ENCODE data around the gene QSOX1.

The QSOX1 gene

DNA sequence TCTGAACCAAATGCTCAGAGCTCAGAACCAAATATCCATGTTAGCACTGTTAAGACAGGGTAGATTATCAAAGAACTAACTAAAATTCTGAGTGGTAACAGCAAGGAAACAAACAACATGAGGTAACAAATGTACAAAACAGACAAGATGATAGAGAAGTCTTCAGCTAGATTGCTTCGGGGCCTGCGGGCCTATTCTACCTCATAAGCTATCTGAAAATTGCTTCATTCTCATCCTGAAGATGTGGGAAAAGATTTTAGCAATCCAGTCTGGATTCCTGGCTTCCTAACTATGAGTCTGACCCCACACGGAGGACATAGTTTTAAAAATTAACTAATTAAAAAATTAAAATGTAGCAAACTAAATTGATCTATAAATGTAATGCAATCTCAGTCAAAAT, 9.2 kb upstream of the QSOX1 start:
- H4K20me1 ChIP-seq (ENCODE audit: control insufficient read depth, insufficient read depth, low read depth, low read length) = no peaks in the 10 kb centered on the region
- no peaks in the 10 kb centered on the region for H3K9me3 ChIP-seq (ENCODE audit: control insufficient read depth, insufficient read depth, low read length)
- H3K9me2 ChIP-seq (replicated peaks; ENCODE audit: control insufficient read depth, low read length) = no peaks in the 10 kb centered on the region
- no peak overlapping the region for H3K4me3 ChIP-seq (ENCODE audit: low read length)
- TF ChIP-seq EZH2phosphoT487 (IDR thresholded peaks at IDR 0.05; ENCODE audit: borderline replicate concordance, low read length) = no peak
- TF ChIP-seq, protein P1, sequence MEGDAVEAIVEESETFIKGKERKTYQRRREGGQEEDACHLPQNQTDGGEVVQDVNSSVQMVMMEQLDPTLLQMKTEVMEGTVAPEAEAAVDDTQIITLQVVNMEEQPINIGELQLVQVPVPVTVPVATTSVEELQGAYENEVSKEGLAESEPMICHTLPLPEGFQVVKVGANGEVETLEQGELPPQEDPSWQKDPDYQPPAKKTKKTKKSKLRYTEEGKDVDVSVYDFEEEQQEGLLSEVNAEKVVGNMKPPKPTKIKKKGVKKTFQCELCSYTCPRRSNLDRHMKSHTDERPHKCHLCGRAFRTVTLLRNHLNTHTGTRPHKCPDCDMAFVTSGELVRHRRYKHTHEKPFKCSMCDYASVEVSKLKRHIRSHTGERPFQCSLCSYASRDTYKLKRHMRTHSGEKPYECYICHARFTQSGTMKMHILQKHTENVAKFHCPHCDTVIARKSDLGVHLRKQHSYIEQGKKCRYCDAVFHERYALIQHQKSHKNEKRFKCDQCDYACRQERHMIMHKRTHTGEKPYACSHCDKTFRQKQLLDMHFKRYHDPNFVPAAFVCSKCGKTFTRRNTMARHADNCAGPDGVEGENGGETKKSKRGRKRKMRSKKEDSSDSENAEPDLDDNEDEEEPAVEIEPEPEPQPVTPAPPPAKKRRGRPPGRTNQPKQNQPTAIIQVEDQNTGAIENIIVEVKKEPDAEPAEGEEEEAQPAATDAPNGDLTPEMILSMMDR (IDR thresholded peaks at IDR 0.05; ENCODE audit: low read depth, low read length, poor library complexity, severe bottlenecking) = no peak
- H3K27ac ChIP-seq (ENCODE audit: low read depth, low read length) = no peak overlapping the region
- 0 out of 2 replicates have a peak, but pooled peaks cover 2% of the 10 kb centered on the region for H3K27me3 ChIP-seq (ENCODE audit: control insufficient read depth, low read length)
- no peaks in the 10 kb centered on the region for H3K79me2 ChIP-seq (ENCODE audit: control insufficient read depth, low read length)
- no peaks in the 10 kb centered on the region for H3K4me1 ChIP-seq (ENCODE audit: control insufficient read depth, low read length)
- no peak overlapping the region for H3K4me2 ChIP-seq (ENCODE audit: low read length)
- no peaks in the 10 kb centered on the region for H3K36me3 ChIP-seq (ENCODE audit: control insufficient read depth, low read length)
- H3F3A ChIP-seq (ENCODE audit: control insufficient read depth, insufficient read depth) = no peaks in the 10 kb centered on the region

DNA sequence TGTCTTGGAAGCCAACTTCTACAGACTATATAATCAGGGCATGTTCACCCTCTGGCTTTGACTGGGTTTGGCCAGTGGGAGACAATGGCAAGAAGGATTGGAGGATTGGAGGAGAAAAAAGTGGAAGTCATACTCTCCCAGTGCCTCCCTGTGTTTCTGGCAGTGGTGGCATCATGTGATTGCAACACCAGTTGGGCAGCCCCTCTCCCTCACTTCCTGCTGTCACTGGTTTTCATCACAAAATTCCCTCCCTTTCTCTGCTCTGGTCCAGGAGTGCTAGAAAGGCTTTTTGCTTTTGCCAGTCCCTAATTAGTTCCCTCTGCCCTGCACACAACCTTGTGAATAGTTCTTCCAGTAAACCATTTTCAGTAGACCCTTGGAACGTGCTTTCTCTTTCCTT, 3.7 kb upstream of the QSOX1 start:
- Histone ChIP-seq H3K4me1 (ENCODE audit: control insufficient read depth, low read length) (peaks cover 17% of the 10 kb centered on the region), H4K20me1 (ENCODE audit: control insufficient read depth, insufficient read depth, low read depth, low read length) (no peaks in the 10 kb centered on the region), H3K9me2 (replicated peaks; ENCODE audit: control insufficient read depth, low read length) (no peaks in the 10 kb centered on the region), H3K27ac (ENCODE audit: low read depth, low read length) (no peak overlapping the region), H3F3A (ENCODE audit: control insufficient read depth, insufficient read depth) (no peaks in the 10 kb centered on the region), H3K36me3 (ENCODE audit: control insufficient read depth, low read length) (no peaks in the 10 kb centered on the region), H3K9me3 (ENCODE audit: control insufficient read depth, insufficient read depth, low read length) (no peaks in the 10 kb centered on the region), H3K4me2 (ENCODE audit: low read length) (no peak overlapping the region), H3K27me3 (ENCODE audit: control insufficient read depth, low read length) (no peaks in the 10 kb centered on the region), H3K4me3 (ENCODE audit: low read length) (no peak overlapping the region), H3K79me2 (ENCODE audit: control insufficient read depth, low read length) (peaks cover 4% of the 10 kb centered on the region)
- TF ChIP-seq, protein P1 (IDR thresholded peaks at IDR 0.05; ENCODE audit: low read depth, low read length, poor library complexity, severe bottlenecking) = no peak
- no peak for TF ChIP-seq EZH2phosphoT487 (IDR thresholded peaks at IDR 0.05; ENCODE audit: borderline replicate concordance, low read length)

DNA sequence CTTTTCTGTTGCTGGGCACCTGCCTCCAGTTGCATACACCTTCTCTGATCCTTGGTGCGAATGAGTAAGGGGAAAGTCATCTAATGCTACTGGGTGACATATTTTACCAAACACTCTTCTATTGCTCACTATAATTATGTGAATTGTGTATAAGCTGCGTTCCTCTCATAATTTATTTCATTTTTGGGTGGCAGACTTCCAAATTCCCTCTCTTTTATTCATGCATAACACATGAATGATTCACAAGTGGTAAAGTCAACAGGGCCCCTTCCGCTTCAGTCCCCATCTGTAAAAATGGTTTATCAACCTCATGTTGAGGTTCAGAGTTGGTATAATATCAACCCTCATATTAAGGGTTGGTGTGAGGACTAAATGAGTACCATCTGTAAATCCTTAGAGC, 3.2 kb upstream of the QSOX1 start:
- Histone ChIP-seq H3K4me3 (ENCODE audit: low read length) (no peak overlapping the region), H3K4me1 (ENCODE audit: control insufficient read depth, low read length) (peaks cover 22% of the 10 kb centered on the region), H3K9me2 (replicated peaks; ENCODE audit: control insufficient read depth, low read length) (no peaks in the 10 kb centered on the region), H3F3A (ENCODE audit: control insufficient read depth, insufficient read depth) (no peaks in the 10 kb centered on the region), H4K20me1 (ENCODE audit: control insufficient read depth, insufficient read depth, low read depth, low read length) (no peaks in the 10 kb centered on the region), H3K36me3 (ENCODE audit: control insufficient read depth, low read length) (no peaks in the 10 kb centered on the region), H3K79me2 (ENCODE audit: control insufficient read depth, low read length) (peaks cover 10% of the 10 kb centered on the region), H3K27me3 (ENCODE audit: control insufficient read depth, low read length) (no peaks in the 10 kb centered on the region), H3K27ac (ENCODE audit: low read depth, low read length) (no peak overlapping the region), H3K4me2 (ENCODE audit: low read length) (no peak overlapping the region), H3K9me3 (ENCODE audit: control insufficient read depth, insufficient read depth, low read length) (no peaks in the 10 kb centered on the region)
- TF ChIP-seq EZH2phosphoT487 (IDR thresholded peaks at IDR 0.05; ENCODE audit: borderline replicate concordance, low read length) = no peak
- TF ChIP-seq, protein P1 (IDR thresholded peaks at IDR 0.05; ENCODE audit: low read depth, low read length, poor library complexity, severe bottlenecking) = no peak

DNA sequence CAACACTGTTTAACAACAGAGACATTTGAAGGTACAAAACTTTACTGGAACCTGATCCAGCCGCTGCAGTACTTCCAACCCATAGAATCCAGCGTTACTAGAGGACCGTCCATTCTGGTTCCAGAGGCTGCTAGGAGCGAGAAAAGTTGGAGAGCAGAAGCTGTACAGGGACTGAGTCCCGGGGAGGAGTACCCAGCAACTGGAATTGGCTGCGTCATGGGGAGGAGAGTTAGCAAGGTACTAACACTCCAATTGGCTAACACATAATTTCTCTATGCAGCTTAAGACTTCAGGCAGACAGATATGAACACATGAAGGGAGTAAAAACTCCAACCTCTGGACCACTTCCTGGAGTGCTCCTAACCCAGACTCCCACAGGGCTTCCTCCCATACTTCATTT, 2.1 kb upstream of the QSOX1 start:
- no peaks in the 10 kb centered on the region for H3K36me3 ChIP-seq (ENCODE audit: control insufficient read depth, low read length)
- no peaks in the 10 kb centered on the region for H3K9me3 ChIP-seq (ENCODE audit: control insufficient read depth, insufficient read depth, low read length)
- H3K4me2 ChIP-seq (ENCODE audit: low read length) = no peak overlapping the region
- peaks cover 26% of the 10 kb centered on the region for H3K4me1 ChIP-seq (ENCODE audit: control insufficient read depth, low read length)
- H3F3A ChIP-seq (ENCODE audit: control insufficient read depth, insufficient read depth) = no peaks in the 10 kb centered on the region
- no peaks in the 10 kb centered on the region for H3K27me3 ChIP-seq (ENCODE audit: control insufficient read depth, low read length)
- H3K27ac ChIP-seq (ENCODE audit: low read depth, low read length) = no peak overlapping the region
- H3K9me2 ChIP-seq (replicated peaks; ENCODE audit: control insufficient read depth, low read length) = no peaks in the 10 kb centered on the region
- no peaks in the 10 kb centered on the region for H4K20me1 ChIP-seq (ENCODE audit: control insufficient read depth, insufficient read depth, low read depth, low read length)
- H3K79me2 ChIP-seq (ENCODE audit: control insufficient read depth, low read length) = peaks cover 13% of the 10 kb centered on the region
- TF ChIP-seq, protein P1 (IDR thresholded peaks at IDR 0.05; ENCODE audit: low read depth, low read length, poor library complexity, severe bottlenecking) = no peak
- TF ChIP-seq EZH2phosphoT487 (IDR thresholded peaks at IDR 0.05; ENCODE audit: borderline replicate concordance, low read length) = no peak
- H3K4me3 ChIP-seq (ENCODE audit: low read length) = no peak overlapping the region
